DMS 273 treated with DMSO at 0.1 percent for 48 hours (cell line): ENCODE data around the gene DDX4.
A peak's percentile ranks its signal among the peaks of the same experiment; 100 is the strongest.
"Not testable (repeated sequence)": the region's sequence is repeated elsewhere in the genome, so short reads cannot be mapped to it uniquely, and the experiment has no call there.

Source experiments
- DNase-seq: peaks from one replicate; lab custom pipeline; 2025; lab: John Stamatoyannopoulos, UW

DDX4 gene

DNA sequence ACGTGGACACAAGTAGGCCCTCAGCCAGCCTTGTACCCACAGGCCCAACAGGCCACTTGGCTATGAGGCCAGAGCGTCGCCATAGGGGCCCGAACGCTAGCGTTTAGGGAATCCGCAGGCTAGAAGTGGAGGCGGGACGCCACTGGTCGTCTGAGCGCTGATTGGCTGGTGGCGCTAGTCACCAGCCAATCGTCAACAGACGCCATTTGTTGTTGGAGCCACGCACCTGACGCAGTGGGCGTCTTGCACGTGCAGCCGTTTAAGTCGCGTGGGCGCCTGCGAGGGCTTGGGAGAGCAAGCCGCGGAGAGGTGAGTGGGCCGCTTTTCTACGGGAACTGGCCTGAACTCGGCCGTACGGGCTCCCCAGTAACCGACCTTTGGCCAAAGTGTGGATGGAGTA lies at the start of gene DDX4:
DDX4 (plus strand) TSS at position 269 of the 400 bp plus-strand sequence. CDS start 903 bp downstream, outside the sequence.
- DNase-seq = no peak

DNA sequence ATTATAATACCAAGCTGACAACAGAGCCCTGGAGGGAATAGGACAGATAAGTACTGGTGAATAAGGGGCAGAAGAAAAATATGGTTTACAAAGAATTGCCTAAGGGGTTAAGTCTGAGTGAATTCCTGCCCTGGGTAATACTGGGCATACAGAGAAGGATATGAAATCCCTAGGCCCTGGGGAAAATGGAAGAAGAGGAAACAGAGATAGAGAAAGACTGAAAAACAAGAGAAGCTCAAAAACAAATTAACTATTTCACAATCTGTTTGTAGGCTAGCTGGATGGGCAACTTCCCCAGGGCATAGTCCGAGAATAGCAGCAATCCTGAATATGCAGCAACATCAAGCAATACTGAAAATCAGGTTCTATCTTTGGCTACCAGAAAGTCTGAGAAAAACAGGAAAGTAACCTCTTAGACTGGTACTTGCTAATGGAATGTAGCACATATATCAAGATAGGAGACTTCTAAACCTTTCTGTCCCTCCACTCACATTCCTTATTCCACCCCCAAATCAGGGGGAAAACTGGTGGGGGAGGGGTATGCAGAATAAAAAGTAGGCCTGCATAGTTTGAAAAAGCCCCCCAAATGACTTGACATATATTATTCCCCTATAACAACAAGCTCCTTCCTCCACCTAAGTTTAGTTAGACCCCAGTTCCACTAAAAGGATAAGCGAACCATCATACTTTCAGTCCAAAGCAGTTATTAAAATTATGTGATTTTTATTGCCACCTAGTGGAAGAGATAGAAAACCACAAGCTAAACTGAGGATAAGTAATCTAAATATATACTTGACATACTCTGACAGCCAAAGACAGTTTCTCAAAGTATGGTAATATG lies 46.4 kb upstream of the DDX4 start:
- peak; percentile 46 for DNase-seq

DNA sequence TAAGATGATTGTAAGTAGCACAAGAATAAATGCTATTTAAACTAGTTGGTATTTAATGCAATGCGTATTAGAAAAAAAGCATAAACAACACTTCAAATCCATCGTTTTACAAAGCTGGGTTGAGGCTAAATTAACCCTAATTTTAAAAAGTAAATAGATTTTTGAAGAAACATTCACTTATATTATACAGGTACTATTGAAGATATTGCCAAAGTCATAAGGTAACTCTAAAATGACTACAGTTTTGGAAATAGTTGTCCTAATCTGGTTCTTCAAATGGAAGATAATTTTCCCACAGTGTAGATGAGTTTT lies 45.8 kb upstream of the DDX4 start:
- no peak for DNase-seq

DNA sequence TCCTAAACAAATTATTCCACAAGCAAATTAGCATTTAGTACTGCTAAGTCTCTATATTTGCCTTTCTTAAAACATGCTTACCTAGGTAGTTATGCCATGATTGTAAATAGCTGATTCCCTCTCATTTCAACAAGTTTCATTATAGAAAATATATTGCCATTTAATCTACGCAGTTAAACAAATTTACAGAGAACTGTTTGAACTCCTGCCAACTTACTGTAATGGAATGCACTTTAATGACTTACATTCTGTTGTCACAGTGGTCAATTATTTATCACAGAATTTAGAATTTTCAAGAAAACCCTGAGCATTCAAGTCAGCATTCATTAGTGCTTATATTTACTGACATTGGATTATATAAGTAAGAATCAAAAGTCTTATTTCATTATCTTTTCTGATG lies 45.4 kb upstream of the DDX4 start:
- no peak for DNase-seq

DNA sequence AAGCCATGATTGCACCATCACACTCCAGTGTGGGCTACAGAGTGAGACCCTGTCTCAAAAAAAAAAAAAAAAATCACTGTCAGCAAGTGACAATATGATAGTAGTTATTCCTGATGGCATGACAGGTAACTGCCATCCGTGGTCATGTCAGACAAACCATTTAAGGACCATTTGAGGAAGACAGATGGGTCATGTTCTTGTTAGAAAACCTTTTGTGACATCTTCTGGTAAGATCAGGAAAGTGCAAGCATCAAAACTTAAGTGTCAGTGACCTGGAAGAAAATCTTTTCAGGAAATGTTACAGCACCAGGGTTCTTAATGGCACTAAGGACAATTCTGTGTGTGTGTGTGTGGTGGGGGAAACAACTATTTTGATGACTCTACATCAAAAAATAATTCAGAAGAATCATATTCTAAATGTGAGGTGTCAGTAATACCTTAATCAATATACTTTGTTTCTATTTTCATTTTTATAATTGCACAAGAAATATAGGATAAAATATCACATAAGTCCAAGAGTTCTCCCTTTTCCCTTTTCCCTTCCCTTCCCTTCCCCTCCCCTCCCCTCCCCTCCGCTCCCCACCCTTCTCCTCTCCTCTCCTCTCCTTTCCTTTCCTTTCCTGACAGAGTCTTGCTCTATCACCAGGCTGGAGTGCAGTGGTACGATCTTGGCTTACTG lies 43.6 kb upstream of the DDX4 start:
- peak; percentile 10 for DNase-seq

DNA sequence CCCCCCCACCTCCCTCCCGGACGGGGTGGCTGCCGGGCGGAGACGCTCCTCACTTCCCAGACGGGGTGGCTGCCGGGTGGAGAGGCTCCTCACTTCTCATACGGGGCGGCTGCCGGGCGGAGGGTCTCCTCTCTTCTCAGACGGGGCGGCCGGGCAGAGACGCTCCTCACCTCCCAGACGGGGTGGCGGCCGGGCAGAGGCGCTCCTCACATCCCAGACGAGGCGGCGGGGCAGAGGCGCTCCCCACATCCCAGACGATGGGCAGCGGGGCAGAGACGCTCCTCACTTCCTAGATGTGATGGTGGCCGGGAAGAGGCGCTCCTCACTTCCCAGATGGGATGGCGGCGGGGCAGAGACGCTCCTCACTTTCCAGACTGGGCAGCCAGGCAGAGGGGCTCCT lies 41.2 kb upstream of the DDX4 start:
- not testable (repeated sequence) for DNase-seq

DNA sequence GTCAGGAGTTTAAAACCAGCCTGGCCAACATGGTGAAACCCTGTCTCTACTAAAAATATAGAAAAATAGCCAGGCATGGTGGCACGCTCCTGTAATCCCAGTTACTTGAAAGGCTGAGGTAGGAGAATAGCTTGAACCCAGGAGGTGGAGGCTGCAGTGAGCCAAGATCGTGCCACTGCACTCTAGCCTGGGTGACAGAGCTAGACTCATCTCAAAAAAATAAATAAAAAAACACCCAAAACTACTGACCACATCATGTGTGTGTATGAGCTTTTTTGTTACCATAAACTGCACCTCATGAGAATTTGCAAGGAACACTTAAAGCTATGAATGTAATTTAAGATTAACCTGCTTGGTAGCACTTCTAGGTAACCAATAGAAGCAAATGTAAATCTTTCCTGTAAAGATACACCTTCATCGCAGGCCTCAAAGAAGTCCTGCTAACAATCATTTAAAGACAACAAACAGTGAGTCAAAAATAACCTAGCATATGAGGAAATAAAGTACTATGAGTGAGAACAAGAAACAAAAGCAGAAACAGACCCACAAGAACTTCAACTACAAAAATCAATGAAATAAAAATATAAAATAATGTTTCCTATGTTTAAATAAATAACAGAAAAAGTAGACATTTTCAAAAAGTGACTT lies 38.7 kb upstream of the DDX4 start:
- no peak for DNase-seq

DNA sequence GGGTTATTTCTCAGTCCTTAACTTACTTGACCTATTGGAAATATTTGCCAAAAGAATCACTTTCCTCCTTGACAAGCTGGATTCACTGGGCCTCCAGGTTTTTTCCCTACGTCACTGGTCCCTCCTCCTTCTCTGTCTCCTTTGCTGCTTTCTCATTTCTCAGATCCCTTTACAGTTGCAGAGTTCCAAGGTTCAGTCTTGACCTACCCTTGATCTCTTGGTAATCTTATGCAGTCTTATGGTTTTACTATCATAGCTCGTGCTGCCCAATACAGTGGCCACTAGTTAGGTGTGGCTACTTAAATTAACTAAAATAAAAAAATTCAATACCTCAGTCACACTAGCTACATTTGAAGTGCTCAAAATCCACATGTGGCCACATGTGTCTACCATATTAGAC lies 37.1 kb upstream of the DDX4 start:
- no peak for DNase-seq

DNA sequence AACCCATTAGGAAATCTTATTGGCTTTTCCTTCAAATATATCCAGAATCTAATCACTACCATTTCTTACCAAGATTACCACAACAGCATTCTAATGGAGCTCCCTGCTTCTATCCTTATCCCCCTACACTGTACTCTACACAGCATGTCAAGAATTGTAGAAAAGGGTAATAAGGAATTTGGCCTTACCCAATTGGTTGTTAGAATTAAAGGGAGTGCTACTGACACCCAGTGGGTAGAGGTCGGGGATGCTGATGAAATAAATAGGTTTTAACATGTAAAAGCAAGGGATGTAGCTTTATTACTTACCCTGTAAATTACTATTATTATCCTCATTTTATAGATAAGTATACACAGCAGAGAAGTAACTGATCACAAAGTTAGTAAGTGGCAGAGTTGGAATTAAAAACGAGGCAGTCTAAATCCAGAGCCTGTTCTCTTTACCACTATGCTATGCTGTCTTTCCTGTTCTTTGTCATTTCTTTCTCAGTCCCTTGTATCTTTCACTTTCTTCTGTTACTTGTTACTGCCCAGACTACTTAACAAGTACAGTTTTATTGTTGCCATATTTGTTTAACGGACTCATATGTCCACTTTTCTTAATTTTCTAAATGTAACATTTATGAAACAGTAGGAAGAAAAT lies 36.3 kb upstream of the DDX4 start:
- DNase-seq = no peak

DNA sequence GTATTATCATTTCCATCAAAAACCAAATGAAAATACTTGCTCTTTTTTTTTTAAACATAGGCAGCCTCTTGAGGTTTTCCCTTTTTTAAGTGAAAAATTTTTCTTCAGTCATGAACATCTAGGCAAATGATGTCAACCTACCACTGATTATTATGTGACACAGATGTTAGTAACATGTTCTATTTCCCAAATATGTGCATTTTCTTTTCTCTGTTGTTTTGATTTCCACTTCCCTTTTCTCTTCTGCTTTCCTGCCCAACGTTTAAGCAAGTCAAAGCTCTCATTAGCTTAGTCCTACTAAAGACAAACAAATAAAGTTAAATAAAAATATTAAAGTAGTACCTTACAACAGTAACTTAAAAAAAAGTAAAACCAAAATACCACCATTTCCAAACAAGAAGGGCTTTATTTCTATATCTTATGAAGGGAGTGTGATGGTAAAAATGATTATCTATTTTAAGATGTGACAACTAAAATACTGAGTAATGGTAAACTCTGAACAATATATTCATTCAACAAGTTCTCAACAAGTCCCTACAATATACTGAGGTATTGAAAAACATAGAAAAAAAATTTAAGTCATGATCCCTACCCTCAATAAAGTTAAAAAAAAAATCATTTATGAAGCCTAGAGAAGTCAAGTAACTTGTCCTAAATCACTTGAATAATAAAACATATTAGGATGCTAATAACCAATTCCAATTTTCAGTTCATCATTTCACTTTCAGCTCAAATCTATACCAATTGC lies 35.1 kb upstream of the DDX4 start:
- DNase-seq = no peak

DNA sequence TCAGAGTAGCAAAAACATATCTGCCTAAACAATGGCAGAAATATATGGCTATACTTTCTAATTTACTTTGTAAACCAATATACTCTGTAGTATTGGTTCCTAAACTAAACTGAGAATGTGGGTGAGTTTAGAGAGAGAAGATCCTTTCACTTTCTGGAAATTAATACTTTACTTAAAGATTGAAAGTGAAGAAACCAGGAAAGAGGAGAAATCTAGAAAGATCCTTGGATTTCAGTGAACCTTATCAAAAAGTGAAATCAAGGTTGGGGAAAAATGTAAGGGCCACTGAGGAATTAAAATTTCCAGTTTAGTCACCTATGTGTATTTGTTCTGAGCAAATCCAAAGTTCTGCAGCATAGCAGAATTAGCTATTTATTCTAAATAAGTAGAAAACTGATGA lies 31.6 kb upstream of the DDX4 start:
- DNase-seq = no peak

DNA sequence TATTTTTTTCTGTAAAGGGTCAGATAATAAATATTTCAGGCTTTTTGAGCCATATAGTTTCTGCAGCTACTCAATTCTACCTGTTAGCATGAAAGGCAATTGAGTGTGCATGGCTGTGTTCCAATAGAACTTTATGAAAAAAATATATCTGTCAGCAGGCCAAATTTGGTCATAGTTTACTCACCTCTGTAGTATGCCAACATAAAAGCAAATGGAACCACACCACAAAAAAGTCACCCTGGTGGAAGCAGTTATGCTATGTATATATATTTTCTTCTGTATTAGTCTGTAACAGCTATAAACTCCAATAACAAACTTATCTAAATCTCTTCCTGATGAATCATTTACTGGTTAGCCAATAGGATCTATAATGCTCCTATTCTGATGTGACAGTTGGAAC lies 29.1 kb upstream of the DDX4 start:
- DNase-seq = no peak

DNA sequence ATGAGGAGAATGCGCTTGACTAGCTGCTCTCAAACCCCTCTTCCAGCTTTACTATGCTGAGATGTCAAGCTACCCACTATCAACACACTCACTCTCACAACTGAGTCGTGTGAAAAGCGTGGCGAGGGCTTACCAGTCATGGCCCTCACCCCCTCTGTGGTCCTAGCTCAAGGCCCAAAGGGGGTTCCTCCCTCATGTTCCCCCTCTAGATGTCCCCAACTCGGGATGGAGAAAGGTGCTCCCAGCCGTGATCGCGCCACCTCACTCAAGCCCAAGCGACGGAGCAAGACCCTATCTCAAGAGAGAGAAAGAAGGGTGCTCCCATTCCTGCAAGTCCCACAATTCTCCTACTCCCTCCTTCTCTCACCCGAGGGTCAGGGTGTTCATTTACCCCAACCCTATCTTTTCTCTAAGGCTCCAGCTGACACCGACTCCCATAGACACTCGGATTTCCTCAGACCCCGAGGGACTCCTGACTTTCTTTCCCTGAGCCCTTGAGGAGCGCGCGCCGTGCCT lies 26.3 kb upstream of the DDX4 start:
- DNase-seq = no peak

DNA sequence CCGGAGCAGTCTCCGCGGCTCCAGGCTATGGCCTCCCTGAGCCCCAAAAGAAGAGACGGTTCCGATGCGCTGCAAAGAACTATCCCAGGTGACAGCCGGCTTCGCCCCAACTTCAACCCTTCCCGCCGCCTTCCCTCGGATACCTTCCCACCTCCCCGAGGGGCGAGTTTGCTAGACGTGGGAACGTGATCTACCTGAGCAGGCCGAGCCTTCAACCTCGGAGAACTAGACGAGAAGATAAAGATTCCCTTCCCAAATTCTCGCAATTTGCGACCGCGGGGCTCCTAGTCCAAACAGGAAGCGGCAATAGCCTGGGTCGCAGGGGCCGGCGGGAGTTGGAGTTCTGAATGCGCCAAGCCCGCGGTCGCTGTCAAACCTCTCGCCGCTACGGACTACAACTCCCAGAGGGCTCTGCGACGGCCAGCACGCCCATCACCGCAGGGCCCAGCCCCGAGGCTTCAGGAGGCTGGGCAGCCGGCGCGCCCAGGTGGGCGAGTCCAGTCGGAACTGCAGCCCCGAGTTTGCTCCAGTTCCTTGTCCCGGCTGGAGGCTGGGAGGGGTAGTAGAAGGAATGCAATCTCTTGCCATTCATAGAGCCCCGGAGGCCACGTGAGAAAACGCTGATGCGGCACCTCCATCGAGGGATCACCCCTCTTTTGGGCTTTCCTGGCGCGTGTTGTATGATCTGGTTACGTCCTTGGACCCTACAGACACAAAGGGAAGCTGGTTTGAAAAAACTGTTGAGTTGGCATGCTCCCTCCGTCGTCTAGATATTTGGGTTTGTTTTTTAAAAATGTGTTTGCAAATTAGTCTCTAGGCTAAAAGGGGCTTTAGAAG lies 25.6 kb upstream of the DDX4 start, which contains the start of gene SLC38A9:
SLC38A9 (minus strand) TSS at position 302 of the 837 bp plus-strand sequence. CDS start 14,366 bp downstream, outside the sequence.
- peak; percentile 90 for DNase-seq

DNA sequence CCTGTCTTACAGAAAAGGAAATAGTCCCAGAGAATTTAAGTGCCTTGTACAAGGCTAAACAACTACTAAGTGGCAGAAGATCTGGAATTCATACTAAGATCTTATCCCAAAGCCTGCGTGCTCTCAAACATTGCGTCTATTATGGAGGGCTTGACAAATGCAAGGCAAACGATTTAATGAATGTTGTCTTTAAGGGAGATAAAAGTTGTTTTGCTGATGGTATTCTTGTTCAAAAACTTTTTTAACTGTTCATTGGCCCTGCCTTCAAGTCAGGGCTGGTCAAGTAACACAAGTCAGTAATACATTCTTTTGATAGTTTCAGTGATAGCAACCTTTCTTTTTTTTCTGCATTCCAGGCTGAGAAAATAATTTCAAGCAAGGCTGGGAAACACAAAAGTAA lies 24.0 kb upstream of the DDX4 start:
- no peak for DNase-seq

DNA sequence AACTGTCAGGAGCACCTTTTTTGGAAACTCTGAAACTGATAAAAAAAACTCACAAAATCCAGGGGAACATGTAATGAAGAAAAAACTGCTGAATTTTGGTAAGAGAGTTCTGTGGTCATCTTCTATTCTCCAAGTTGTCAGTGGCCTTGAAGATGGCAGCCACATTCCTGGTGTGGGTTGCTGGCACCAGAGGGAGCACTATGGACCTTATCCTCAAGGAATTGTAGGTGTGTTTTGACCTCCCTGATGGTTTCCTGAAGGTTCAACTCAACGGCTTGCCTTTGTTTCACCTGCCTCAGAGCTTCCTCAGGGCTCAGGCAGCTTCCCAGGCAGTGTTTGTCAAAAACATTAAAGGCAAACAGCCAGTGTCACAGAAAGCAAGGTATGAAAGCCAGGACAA lies 23.5 kb upstream of the DDX4 start:
- DNase-seq = no peak

DNA sequence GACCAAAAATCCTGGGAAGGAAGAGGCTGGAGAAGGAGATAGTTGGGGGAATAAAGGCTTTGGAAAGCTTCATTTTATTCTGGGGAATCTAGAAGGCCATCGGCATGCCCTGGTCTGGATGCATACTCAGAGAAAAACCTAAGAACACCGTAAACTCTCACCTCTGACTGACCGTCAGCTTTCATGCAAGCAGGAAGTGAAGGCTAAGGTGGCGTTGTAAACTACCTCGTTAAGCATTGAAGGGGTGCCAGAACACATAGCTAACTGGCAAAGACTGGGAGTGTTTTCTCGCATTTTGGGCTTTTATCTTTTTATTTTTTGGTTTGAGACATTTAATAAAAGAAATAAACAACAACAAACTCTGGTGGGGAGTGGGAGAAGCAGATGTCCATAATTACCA lies 23.1 kb upstream of the DDX4 start:
- DNase-seq = no peak

DNA sequence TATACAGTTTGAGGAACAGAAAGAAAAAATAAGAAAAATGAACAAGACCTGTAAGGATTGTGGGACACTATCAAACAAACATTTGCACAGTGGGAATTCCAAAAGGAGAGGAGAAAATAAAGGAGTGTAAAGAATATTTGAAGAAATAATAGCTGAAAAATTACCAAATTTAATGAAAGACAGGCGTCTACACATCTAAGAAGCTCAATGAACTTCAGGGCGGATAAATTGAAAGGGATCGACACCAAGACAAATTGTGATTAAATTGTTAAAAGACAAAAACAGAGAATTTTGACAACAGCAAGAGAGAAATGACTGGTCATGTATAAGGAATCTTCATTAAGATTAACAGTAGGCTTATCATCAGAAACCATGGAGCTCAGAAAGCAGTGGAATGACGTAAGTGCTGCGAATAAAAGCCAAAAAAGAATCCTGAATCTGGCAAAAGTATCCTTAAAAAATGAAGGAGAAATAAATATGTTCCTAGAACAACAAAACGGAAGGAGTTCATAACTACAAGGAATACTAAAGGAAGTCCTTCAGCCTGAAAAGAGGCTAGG lies 22.3 kb upstream of the DDX4 start:
- DNase-seq = no peak

DNA sequence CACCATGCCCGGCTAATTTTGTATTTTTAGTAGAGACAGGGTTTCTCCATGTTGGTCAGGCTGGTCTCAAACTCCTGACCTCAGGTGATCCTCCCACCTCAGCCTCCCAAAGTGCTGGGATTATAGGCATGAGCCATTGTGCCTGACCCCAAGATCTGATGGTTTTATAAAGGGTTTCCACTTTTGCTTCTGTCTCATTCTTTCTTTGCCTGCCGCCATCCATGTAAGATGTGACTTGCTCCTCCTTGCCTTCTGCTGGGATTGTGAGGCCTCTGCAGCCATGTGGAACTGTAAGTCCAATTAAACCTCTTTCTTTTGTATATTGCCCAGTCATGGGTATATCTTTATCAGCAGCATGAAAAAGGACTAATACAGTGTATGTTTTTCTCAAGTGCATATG lies 18.8 kb upstream of the DDX4 start:
- DNase-seq = not testable (repeated sequence)

DNA sequence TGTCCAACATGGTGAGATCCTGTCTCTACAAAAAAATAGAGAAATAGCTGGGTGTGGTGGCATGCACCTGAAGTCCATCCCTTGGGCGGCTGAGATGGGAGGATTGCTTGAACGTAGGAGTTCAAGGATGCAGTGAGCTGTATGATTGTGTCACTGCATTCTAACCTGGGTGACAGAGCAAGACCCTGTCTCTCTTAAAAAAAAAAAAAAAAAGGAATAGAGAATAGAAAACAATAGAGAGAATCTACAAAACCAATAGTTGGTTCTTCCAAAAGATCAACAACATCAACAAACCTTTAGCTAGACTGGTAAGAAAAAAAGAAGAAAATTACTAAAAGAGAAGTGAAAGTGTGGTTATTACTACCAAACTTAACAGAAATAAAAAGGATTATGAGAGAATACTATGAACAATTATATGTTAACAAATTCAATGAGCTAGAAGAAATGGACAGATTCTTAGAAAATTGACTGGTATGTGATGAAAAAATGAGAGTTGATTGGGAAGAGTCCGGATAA lies 17.6 kb upstream of the DDX4 start:
- DNase-seq = no peak
